ENCODE results near the gene VSNL1. TPM values are rescaled to one million over a fixed set of nuclear protein-coding genes. Genes with fewer than 3 reads are reported as not detected.

VSNL1 gene
- polyA plus RNA-seq, 1 of the 3 experiments (the other 2 are of a cell fraction), result 1.3 TPM

- Histone ChIP-seq H3K4me2 (no peak overlapping the region), H2AFZ (ENCODE audit: low read depth) (no peak overlapping the region), H3K9me3 (no peaks in the 10 kb centered on the region), H3K4me3 (ENCODE audit: low read depth in 2 of 2, low read length in 1 of 2) (no peak overlapping the region), H3K4me1 (ENCODE audit: control insufficient read depth in 1 of 2, insufficient read depth in 2 of 2, low read depth in 1 of 2, low read length in 1 of 2) (peaks cover 0 to 7% of the 10 kb centered on the region in 2 experiments; a peak in 1 of 4 replicates), H3K27me3 (ENCODE audit: insufficient read depth) (no peaks in the 10 kb centered on the region), H3K36me3 (replicated peaks in 1 of 2; ENCODE audit: control insufficient read depth in 1 of 2, insufficient read depth in 2 of 2, low read length in 1 of 2) (no peaks in the 10 kb centered on the region), H4K20me1 (ENCODE audit: insufficient read depth) (no peaks in the 10 kb centered on the region), H3F3A (replicated peaks; ENCODE audit: insufficient read depth) (no peaks in the 10 kb centered on the region), H3K9ac (no peak overlapping the region), H3K27ac (ENCODE audit: low read depth in 2 of 2, low read length in 1 of 2) (no peak overlapping the region), H3K9me2 (no peaks in the 10 kb centered on the region), H3K79me2 (ENCODE audit: insufficient read depth) (no peaks in the 10 kb centered on the region)
- ChIA-PET CTCF (no interaction called here), POLR2A (no interaction called here)
- no peak for DNase-seq
- 76% methylated on average over 2 of the region's 2 CpGs for WGBS (ENCODE audit: low lambda C conversion rate)
- no peak for TF ChIP-seq CTCF (IDR thresholded peaks at IDR 0.05)
- TF ChIP-seq NRF1 (IDR thresholded peaks at IDR 0.05; ENCODE audit: low read depth, low read length), result no peak
- TF ChIP-seq RXRA (IDR thresholded peaks at IDR 0.05; ENCODE audit: borderline replicate concordance, low read depth), result no peak
- TF ChIP-seq YY1 (IDR thresholded peaks at IDR 0.05; ENCODE audit: low read depth), result no peak
- no peak for TF ChIP-seq IRF3 (IDR thresholded peaks at IDR 0.05; ENCODE audit: low read depth, low read length)
- TF ChIP-seq JUND (IDR thresholded peaks at IDR 0.05), result no peak
- no peak for TF ChIP-seq REST (IDR thresholded peaks at IDR 0.05; ENCODE audit: low read depth, low read length)
- no peak for TF ChIP-seq POLR2AphosphoS5 (IDR thresholded peaks at IDR 0.05; ENCODE audit: low read depth, low read length)
- TF ChIP-seq SIN3A (IDR thresholded peaks at IDR 0.05; ENCODE audit: borderline replicate concordance, low read depth, low read length), result no peak
These were observed 47.5 kb downstream of the VSNL1 start for GRCh38 chr2:17588031-17588430.

GRCh38 chr2:17589406-17590035 is 49.0 kb downstream of the VSNL1 start:
- Histone ChIP-seq H3K27me3 (ENCODE audit: insufficient read depth) (no peaks in the 10 kb centered on the region), H3K9ac (no peak overlapping the region), H3K36me3 (replicated peaks in 1 of 2; ENCODE audit: control insufficient read depth in 1 of 2, insufficient read depth in 2 of 2, low read length in 1 of 2) (no peaks in the 10 kb centered on the region), H3K4me3 (ENCODE audit: low read depth in 2 of 2, low read length in 1 of 2) (no peak overlapping the region), H3K27ac (ENCODE audit: low read depth in 2 of 2, low read length in 1 of 2) (no peak overlapping the region), H3K9me3 (no peaks in the 10 kb centered on the region), H4K20me1 (ENCODE audit: insufficient read depth) (no peaks in the 10 kb centered on the region), H2AFZ (ENCODE audit: low read depth) (no peak overlapping the region), H3K4me1 (ENCODE audit: control insufficient read depth in 1 of 2, insufficient read depth in 2 of 2, low read depth in 1 of 2, low read length in 1 of 2) (peaks cover 0 to 7% of the 10 kb centered on the region in 2 experiments; a peak in 1 of 4 replicates), H3F3A (replicated peaks; ENCODE audit: insufficient read depth) (no peaks in the 10 kb centered on the region), H3K4me2 (no peak overlapping the region), H3K79me2 (ENCODE audit: insufficient read depth) (no peaks in the 10 kb centered on the region), H3K9me2 (no peaks in the 10 kb centered on the region)
- DNase-seq, result no peak
- CTCF ChIA-PET, result interaction anchor here (0.9 to 1.0 kb wide), 2 partner anchors 16 to 57 kb away, joined by 3 read pairs; no protein-coding TSS in a partner anchor
- POLR2A ChIA-PET, result no interaction called here
- WGBS (ENCODE audit: low lambda C conversion rate), result 69% methylated on average over 2 of the region's 2 CpGs
- TF ChIP-seq MEF2A (IDR thresholded peaks at IDR 0.05; ENCODE audit: borderline replicate concordance, low read depth), result no peak
- no peak for TF ChIP-seq MXI1 (IDR thresholded peaks at IDR 0.05; ENCODE audit: low read depth, low read length)
- TF ChIP-seq RCOR1 (IDR thresholded peaks at IDR 0.05; ENCODE audit: low read length), result no peak
- no peak for TF ChIP-seq TEAD4 (IDR thresholded peaks at IDR 0.05; ENCODE audit: borderline replicate concordance, insufficient read depth)
- TF ChIP-seq ZBTB33 (IDR thresholded peaks at IDR 0.05; ENCODE audit: borderline replicate concordance, low read depth), result no peak
- no peak for TF ChIP-seq CTCF (IDR thresholded peaks at IDR 0.05)
- TF ChIP-seq TCF12 (IDR thresholded peaks at IDR 0.05), result no peak
- TF ChIP-seq GABPA (IDR thresholded peaks at IDR 0.05; ENCODE audit: low read depth), result no peak
- no peak for TF ChIP-seq GATA2 (CRISPR knock-in tag; IDR thresholded peaks at IDR 0.05)

Data from SK-N-SH (cell line).